Activated T-cell treated with anti-CD3 and anti-CD28 coated beads for 1 hour (primary cell): ENCODE results near the gene CCDC68.

Source experiments
- DNase-seq: peaks from one replicate; pipeline ENCODE4 v3.0.0-alpha.2; 2020; ENCODE audit warnings: low read depth

Gene CCDC68

GRCh38 chr18:54918060-54918459, 41.2 kb downstream of the CCDC68 start:
- DNase-seq: no peak

- no peak for DNase-seq
Measured at GRCh38 chr18:54916507-54916906, 42.8 kb downstream of the CCDC68 start.

DNA sequence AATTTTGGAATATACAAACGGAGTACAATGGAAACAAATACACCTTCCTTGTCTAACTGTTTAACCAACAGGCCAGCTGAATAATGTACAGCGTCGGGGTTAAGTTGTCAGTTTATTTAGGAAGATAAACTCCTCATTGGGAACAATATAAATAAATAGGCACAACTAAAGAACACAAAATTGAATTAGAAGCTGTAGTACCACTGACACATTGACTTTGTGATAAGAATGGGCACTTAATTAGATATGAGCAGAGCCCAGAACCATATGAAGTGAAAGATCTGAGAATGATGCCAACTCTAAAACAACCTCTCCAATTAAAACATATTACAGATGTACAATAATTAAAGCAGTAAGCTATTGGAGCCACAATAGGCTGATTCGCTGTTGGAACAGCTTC, 44.4 kb downstream of the CCDC68 start:
- no peak for DNase-seq

- DNase-seq: no peak
Measured at GRCh38 chr18:54911551-54911950, 47.7 kb downstream of the CCDC68 start.

GRCh38 chr18:54910161-54910919, 48.9 kb downstream of the CCDC68 start:
- DNase-seq: no peak

- DNase-seq: no peak
Measured at GRCh38 chr18:54909538-54909937, 49.7 kb downstream of the CCDC68 start.

DNA sequence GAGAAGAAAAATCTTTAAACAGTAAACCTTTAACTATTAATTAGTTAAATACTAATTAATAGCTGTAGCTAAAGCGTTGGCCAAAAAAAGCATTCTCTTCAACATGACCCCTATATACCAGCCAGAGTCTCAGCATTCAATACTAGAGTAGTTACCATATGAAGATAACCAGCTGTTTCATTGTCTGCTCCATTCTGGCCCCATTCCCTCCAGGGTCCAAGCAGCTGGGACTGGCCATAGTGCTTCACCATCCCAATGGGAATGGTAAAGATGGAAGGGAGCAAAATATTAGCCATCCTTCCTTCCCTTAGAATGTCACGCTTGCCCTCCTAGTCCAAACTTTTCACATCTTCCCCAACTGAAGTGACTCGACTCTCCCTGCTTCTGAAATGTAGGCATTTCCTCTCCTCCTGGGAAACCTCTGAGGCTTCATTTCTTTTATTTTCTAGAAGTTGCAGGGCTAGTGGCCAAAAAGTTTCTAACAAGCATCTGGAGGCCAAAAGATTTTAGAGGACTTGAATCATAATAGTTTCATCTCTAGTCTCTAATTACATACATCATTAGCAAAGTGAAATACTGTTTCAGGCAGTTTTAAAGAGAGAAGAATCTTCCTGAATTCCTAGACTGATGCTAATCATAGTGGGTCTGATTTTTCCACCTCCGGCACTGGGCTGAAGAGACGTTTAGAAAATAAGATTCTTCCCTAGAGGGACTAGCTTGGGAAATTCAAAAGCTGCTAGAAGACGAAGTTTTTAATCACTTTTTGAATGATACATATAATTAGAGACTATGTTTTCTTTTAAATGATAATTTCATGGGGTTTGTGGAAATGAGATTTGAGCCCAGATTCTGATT, 52.7 kb downstream of the CCDC68 start:
- no peak for DNase-seq

DNA sequence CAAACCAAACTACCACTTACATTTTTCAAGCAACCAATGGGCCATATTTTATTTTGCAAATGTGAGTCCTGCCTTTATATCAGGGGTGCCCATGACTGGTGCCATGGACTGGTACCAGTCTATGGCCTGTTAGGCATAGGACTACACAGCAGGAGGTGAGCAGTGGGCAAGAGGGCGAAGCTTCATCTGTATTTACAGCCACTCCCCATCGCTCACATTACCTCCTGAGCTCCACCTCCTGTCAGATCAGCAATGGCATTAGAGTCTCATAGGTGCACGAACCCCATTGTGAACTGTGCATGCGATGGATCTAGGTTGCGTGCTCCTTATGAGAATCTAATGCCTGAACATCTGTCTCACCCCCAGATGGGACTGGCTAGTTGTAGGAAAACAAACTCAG, 53.6 kb downstream of the CCDC68 start:
- no peak for DNase-seq

DNA sequence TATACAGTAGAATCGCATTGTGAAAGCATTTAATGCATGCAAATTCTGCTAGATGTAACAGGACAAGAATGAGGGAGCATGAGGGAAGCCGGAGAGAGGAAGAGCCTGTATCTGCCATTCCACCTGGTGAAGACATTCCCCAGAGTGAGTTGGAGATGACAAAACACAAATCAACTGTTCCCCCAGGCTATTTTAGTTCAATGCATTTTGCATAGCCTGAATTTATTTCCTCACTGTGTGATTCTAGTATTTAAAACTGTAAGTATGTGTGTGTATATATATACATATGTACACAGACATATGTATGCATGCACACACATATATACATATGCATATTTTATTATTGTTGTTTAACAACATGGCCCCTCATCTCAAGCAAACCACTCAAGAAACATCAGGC, 54.7 kb downstream of the CCDC68 start:
- DNase-seq: no peak

GRCh38 chr18:54900290-54900689, 59.0 kb downstream of the CCDC68 start:
- DNase-seq: no peak

DNA sequence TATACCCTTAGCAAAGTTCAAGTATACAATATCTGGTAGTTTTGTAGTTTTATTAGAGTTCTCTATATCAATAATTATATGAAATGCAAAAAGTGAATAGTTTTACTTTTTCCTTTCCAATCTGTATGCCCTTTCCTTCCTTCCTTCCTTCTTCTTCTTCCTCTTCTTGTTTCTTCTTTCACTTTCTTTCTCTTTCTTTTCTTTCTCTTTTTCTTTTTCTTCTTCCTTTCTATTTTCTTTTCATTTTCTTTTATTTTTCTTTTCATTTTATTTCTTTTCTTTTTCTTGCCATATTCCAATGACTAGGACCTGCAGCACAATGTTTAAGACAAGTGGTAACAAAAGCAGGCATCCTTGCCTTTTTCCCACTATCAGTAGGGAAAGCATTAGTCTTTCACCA, 59.8 kb downstream of the CCDC68 start:
- no peak for DNase-seq

- no peak for DNase-seq
Measured at GRCh38 chr18:54888933-54889332, 70.3 kb downstream of the CCDC68 start.

GRCh38 chr18:54888378-54888777, 70.9 kb downstream of the CCDC68 start:
- DNase-seq: no peak

DNA sequence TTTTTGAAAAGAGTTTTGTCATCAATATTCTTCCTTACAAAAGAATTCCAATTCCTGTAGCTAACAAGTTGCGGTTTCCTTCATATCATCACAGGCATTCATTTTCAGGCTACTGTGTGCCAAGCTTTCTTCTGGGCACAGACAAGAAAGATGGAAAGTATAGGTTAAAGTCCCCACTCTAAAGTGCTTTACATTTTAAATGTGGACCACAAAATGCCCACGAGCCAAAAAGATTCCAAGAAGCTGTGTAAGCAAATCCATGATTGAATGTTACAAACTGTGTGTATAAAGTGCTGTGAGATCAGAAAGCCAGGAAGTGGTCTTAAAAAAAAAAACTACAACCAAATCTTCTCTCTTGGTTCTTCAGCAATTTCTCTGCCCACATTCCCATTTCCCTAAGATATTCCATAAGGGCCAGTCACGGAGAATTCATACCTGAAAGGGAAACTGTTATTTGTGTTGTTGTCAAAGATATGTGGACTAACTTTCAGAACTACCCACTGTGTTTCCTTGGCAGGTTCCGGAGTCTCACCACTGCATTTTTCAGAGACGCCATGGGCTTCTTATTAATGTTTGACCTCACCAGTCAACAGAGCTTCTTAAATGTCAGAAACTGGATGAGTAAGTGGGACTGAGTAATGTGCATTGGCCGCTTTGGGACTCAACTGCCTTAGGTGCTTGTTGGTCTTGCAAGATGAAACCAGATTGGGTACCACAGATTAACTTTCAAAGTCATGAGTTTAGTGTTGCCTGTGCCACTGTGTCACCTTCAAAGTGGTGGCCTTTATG, 75.3 kb downstream of the CCDC68 start:
- no peak for DNase-seq

GRCh38 chr18:54882318-54882717, 76.9 kb downstream of the CCDC68 start:
- DNase-seq: no peak

GRCh38 chr18:54881229-54881768, 78.0 kb downstream of the CCDC68 start:
- no peak for DNase-seq

DNA sequence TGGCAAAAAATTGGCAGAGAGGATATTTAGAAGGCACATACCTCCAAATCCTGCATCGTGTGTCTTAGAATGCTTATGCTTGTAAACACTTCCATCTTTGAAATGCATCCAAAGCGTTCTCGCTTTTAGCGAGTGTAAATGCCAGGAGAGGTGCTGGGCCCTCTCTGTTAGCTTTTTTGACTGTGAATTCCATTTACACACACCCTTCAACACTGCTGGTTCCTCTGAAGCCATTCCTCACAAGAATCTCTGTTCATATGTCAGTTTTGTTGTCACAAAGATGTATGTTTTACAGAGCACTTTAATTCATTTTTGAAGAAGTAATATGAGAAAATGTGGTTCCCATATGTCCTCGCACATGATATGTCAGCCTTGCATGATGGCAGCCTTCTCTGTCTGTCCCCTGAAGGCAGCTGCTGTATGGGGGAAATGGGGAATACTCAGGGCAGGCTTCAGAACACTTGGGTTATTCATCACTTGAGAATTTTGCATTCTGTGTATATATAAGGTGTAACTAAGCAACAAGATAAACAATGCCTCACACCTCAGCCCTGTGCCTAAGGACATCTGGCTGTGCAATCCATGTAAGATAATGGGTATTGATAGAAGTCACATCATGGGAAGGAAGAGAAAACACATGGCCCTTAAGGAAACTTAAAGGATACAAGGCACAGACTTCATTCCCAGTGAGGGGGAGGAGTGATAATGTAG, 78.7 kb downstream of the CCDC68 start:
- no peak for DNase-seq

DNA sequence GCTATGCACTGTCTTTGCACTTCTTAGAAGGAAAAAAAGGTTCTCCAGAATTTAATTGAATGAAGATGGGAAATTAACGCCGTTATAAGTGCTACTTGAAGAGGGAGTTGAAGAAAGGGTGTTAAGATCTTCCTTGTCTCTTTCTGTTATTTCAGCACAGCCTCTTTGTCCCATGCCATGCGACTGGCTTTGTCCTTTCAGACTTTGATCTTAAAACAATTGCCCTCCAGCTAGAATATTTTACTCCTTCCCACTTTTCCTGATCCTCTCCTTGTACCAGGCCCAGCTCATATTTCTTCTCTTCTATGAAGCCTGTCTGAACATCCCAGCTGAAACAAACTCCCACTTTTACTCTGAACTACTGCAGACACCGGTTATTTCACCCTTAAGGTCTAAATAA, 79.6 kb downstream of the CCDC68 start:
- DNase-seq: no peak

GRCh38 chr18:54878659-54879358, 80.5 kb downstream of the CCDC68 start:
- DNase-seq: no peak

GRCh38 chr18:54878159-54878622, 81.1 kb downstream of the CCDC68 start:
- DNase-seq: no peak

DNA sequence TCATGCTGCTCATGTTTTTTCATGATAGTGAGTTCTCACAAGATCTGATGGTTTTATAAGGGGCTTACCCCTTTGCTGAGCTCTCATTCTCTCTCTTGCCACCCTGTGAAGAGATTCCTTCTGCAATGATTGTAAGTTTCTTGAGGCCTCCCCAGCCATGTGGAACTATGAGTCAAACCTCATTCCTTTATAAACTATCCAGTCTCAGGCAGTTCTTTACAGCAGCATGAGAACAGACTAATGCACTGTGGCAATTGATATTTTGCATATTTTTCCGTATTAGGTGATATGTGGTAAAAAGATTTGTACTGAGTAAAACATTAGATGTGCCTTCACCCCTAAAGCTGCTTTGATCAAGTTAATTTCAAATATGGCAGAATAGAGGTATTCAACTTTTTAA, 82.2 kb downstream of the CCDC68 start:
- no peak for DNase-seq
